GM12892 (cell line): ENCODE results near the gene IMMP2L.

ENCODE experiments used
- DNase-seq: peaks from one replicate; pipeline ENCODE4 v3.0.0; 2011; ENCODE audit not compliant: insufficient read length
- FAIRE-seq: peaks from 2 replicates; lab custom pipeline; 2011; peaks lifted over from hg19 to GRCh38; lab: Jason Lieb, UNC
- POLR2A ChIP-seq: IDR thresholded peaks from 2 replicates; pipeline ENCODE4 v1.6.1; 2011; ENCODE audit warnings: low read depth, low read length, control low read depth
- POLR2AphosphoS5 ChIP-seq: IDR thresholded peaks from 2 replicates; pipeline ENCODE4 v1.6.1; 2011; ENCODE audit warnings: low read depth, low read length, control low read depth
- TAF1 ChIP-seq: IDR thresholded peaks from 2 replicates; pipeline ENCODE4 v1.6.1; 2011; ENCODE audit warnings: low read depth, mild to moderate bottlenecking, control low read depth, low read length, borderline replicate concordance

IMMP2L gene

GRCh38 chr7:110780712-110781111 is 781.6 kb downstream of the IMMP2L start:
- FAIRE-seq (no peak), DNase-seq (no peak)
- TF ChIP-seq POLR2A (no peak), POLR2AphosphoS5 (no peak), TAF1 (no peak)

DNA sequence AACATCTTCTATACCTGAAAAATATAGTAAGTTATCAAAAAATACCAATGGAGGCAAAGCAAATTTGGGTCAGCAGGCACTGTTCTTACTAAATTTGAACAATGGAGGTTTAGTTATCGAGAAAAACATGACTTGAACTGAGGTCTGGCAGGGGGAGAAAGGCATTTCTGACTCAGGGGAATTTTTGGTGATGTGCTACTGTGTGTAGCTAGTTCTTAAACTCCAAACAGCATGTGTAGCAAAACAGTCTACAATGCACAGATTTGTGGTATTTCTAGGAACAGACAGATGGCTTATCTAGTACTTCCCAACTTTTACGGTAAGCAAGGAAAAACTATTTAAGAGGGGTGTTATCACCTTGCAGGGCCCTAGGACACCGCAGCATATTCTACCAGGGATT is 783.0 kb downstream of the IMMP2L start:
- no peak for FAIRE-seq
- no peak for DNase-seq
- TF ChIP-seq POLR2AphosphoS5 (no peak), TAF1 (no peak), POLR2A (no peak)

DNA sequence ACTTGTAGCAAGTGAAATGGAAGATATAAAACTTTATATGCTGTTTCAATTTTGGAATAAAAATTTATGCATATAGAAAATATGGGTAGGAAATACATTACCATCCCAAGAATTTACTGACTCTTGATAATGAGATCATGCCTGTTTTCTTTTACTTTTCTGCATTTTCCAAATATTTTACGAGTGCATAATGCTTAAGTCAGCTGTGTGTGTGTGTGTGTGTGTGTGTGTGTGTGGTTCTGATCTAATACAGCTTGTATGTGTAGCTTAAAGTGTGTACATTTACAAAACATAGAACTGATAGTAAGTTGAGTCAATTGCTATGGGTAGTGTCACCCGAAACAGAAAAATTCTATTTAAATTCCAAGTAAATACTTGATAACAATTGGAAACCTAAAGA is 787.2 kb downstream of the IMMP2L start:
- no peak for FAIRE-seq
- TF ChIP-seq POLR2A, result no peak
- TF ChIP-seq POLR2AphosphoS5, result no peak
- no peak for TF ChIP-seq TAF1

DNA sequence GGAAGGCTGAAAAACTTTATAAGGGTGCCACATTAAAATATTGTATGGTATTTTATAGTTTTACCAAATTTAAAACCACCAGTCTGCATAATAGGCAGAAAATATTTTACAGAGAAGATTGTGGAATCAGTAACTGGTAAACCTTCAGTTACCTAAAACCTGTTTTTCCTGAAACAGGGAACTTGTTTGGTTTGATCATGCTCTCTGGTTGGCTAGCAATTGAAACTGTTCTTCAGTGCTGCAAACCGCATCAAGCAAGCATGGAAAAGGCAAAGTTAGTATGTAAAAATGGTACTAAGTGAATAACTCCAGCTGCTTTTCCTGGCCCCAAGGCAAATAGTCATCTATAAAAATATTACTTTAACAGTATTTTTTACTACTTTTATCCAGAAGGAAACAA is 788.2 kb downstream of the IMMP2L start:
- no peak for TF ChIP-seq POLR2AphosphoS5
- no peak for TF ChIP-seq POLR2A
- TF ChIP-seq TAF1, result no peak
- DNase-seq (no peak), FAIRE-seq (no peak)

More for the DNA sequence above, 787.2 kb downstream of the IMMP2L start:
- DNase-seq, result no peak

DNA sequence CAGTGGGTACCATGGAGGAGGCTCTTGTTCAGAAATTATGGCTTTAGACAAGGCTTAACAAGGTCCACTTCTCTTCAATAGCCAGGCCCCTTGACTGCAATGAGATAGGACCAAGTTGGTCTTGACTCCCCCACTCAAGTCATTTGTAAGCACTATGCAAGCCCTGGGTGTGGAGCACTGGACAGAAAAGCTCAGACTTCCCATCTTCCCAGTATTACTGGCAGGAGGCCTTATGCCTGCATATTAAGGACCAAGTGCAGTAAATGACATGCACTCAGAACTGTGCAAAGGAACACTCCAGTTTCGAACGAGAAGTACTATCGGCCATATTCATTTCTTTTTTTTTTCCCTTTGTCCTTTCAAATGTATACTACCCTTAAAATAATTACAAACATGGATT is 789.7 kb downstream of the IMMP2L start:
- FAIRE-seq (no peak), DNase-seq (no peak)
- TF ChIP-seq POLR2A (no peak), TAF1 (no peak)

- FAIRE-seq (no peak), DNase-seq (no peak)
- no peak for TF ChIP-seq TAF1
- TF ChIP-seq POLR2AphosphoS5, result no peak
- no peak for TF ChIP-seq POLR2A
Measured at GRCh38 chr7:110771717-110772116, 790.6 kb downstream of the IMMP2L start.

DNA sequence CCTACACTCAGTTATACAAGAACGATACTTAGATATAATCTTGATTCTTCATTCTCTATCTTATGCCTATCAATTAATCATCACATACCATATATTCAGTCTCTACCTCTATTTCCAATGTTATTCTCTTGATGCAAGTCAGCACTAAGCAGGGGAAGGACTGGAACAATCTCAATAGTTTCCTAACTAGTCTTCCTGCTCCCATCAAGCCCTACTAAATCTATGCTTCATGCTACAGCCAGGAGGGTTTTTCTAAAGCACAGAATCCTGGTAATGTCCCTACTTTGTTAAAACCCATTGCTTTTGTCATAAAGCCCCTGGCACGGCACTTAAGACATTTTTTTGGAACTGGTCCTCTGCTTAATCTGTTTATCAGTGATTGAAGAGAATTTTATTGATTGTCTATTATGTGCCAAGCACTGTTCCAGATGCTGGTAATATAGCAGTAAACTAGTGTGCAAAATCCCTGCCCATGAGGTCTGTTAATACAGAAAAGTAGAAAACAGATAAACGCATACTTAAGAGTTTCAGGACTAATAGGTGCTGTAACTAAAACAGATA is 794.7 kb downstream of the IMMP2L start:
- DNase-seq, result no peak
- TF ChIP-seq POLR2A, result no peak
- no peak for TF ChIP-seq POLR2AphosphoS5
- TF ChIP-seq TAF1, result no peak
- FAIRE-seq, result no peak

- FAIRE-seq (no peak), DNase-seq (no peak)
- no peak for TF ChIP-seq POLR2AphosphoS5
- TF ChIP-seq POLR2A, result no peak
- TF ChIP-seq TAF1, result no peak
Measured at GRCh38 chr7:110766864-110767263, 795.4 kb downstream of the IMMP2L start.

DNA sequence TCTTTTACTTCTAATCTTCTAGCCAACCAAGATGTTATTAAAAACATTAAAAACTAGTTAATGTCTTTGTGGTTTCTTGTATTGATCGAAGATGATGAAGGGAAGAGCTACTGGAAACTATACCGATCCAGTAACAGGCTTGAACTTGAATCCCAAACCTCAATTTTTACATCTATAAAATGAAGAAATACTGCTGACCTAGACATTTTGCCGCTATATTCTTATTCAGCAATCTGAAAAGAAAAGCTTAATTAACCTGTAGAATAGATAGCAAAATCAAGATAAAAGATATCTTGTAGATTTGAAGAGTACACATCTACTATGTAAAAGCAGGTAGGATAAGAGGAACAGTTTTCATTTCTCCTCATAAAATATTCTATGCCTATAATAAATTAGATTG is 797.4 kb downstream of the IMMP2L start:
- TF ChIP-seq POLR2A (no peak), POLR2AphosphoS5 (no peak), TAF1 (no peak)
- FAIRE-seq, result no peak
- no peak for DNase-seq

- TF ChIP-seq POLR2A, result no peak
- no peak for TF ChIP-seq POLR2AphosphoS5
- TF ChIP-seq TAF1, result no peak
- FAIRE-seq (no peak), DNase-seq (no peak)
Measured at GRCh38 chr7:110762546-110763225, 799.6 kb downstream of the IMMP2L start.

- FAIRE-seq (no peak), DNase-seq (no peak)
- TF ChIP-seq POLR2AphosphoS5 (no peak), POLR2A (no peak), TAF1 (no peak)
Measured at GRCh38 chr7:110760341-110760740, 802.0 kb downstream of the IMMP2L start.

DNA sequence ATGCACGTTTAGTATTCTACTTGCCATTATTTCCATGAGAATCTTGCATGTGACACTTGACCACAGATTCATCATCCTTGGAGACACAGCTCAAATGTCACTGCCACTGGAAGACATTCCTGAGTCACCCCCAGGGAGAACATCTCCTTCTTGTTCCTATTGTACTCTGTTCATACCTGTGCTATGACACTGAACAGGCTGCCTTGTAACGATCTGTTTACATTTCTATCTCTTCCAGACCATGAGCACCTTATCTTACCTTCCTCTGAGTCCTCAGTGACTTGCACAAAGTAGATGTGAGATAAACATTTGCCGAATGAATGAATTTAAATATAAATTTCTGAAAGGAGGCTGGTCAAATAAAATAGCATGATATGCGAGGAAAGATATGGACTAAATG is 803.2 kb downstream of the IMMP2L start:
- TF ChIP-seq POLR2AphosphoS5 (no peak), POLR2A (no peak), TAF1 (no peak)
- no peak for DNase-seq
- no peak for FAIRE-seq

DNA sequence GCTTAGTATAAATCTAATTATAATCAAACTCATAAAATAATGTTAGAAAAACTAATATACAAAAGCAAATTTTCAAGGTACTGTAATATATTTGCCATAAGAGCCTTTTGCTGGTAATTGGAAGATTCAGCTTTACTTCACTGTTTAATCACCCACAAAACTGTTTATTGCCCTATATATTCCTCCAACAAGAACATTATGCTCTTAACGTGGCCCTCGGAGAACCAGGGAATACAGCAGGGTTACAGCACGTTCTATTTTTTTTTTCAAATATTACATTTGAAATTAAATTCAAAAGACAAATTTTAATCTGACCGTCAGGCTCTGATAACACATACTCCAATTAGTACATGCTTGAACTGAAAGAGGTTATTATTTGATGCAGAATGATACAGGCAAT is 807.6 kb downstream of the IMMP2L start:
- no peak for DNase-seq
- no peak for FAIRE-seq
- TF ChIP-seq POLR2AphosphoS5 (no peak), POLR2A (no peak), TAF1 (no peak)
